Activated CD8-positive, alpha-beta memory T cell treated with anti-CD3 and anti-CD28 coated beads, Interleukin-2, amount 50 U/mL, for 4 hours (primary cell): ENCODE results near the gene CD8A.
"Not testable (repeated sequence)": the region's sequence is repeated elsewhere in the genome, so short reads cannot be mapped to it uniquely, and the experiment has no call there.

Source experiments
- DNase-seq: peaks from one replicate; pipeline ENCODE4 v3.0.0-alpha.2; 2020

CD8A gene

GRCh38 chr2:86790676-86791572 is at the start of gene CD8A:
TSS of gene CD8A (minus strand) at chr2:86790913. CDS start at chr2:86790825, 88 bp downstream.
- peak; percentile 79 for DNase-seq

GRCh38 chr2:86839871-86840548 is 49.3 kb upstream of the CD8A start:
- not testable (repeated sequence) for DNase-seq

GRCh38 chr2:86839455-86839854 is 48.7 kb upstream of the CD8A start:
- not testable (repeated sequence) for DNase-seq

- not testable (repeated sequence) for DNase-seq
Measured at GRCh38 chr2:86837714-86838113, 47.0 kb upstream of the CD8A start.

GRCh38 chr2:86836915-86837695 is 46.4 kb upstream of the CD8A start:
- peak; percentile 68 for DNase-seq

- DNase-seq, result not testable (repeated sequence)
Measured at GRCh38 chr2:86835548-86835889, 44.8 kb upstream of the CD8A start.

GRCh38 chr2:86833315-86833714 is 42.6 kb upstream of the CD8A start:
- no peak for DNase-seq

GRCh38 chr2:86832334-86833096 is 41.8 kb upstream of the CD8A start:
- no peak for DNase-seq

GRCh38 chr2:86831537-86831936 is 40.8 kb upstream of the CD8A start:
- DNase-seq, result no peak

- DNase-seq, result no peak
Measured at GRCh38 chr2:86826951-86827350, 36.2 kb upstream of the CD8A start.

- peak; percentile 58 for DNase-seq
Measured at GRCh38 chr2:86825693-86826381, 35.1 kb upstream of the CD8A start.

GRCh38 chr2:86825036-86825692 is 34.5 kb upstream of the CD8A start:
- no peak for DNase-seq

- DNase-seq, result no peak
Measured at GRCh38 chr2:86822668-86823345, 32.1 kb upstream of the CD8A start.

GRCh38 chr2:86821842-86822241 is 31.1 kb upstream of the CD8A start:
- DNase-seq, result no peak

GRCh38 chr2:86821306-86821705 is 30.6 kb upstream of the CD8A start:
- DNase-seq, result no peak

GRCh38 chr2:86818957-86819356 is 28.2 kb upstream of the CD8A start:
- DNase-seq, result no peak

- DNase-seq, result no peak
Measured at GRCh38 chr2:86818114-86818801, 27.5 kb upstream of the CD8A start.

GRCh38 chr2:86815611-86816010 is 24.9 kb upstream of the CD8A start:
- DNase-seq, result no peak

GRCh38 chr2:86809481-86810121 is 18.9 kb upstream of the CD8A start:
- DNase-seq, result peak; percentile 48
